SK-N-SH treated with all-trans-retinoic acid at 6 μM for 48 hours (cell line): Measurements from ENCODE around the gene SLC16A4.

Experiments
- ATAC-seq: fragments of 200-7000 bp; cut with Tn5 transposase; 3 replicates; pipeline ENCODE4 v1.9.1; 2020; ENCODE audit warnings: mild to moderate bottlenecking, moderate library complexity
- ARNTL ChIP-seq: fragments of 450-650 bp; formaldehyde crosslinking; IDR thresholded peaks from 2 replicates; pipeline ENCODE4 v1.5.0; 2020; ENCODE audit warnings: low read depth, mild to moderate bottlenecking, moderate library complexity, borderline replicate concordance
- BACH2 ChIP-seq: fragments of 250-450 bp; sonication (Bioruptor Pico); IDR thresholded peaks from 2 replicates; pipeline ENCODE4 v1.9.0; 2021; ENCODE audit warnings: mild to moderate bottlenecking, borderline replicate concordance
- CSDC2 ChIP-seq: fragments of 250-450 bp; sonication (Bioruptor Pico); IDR thresholded peaks from 2 replicates; pipeline ENCODE4 v1.5.0; 2020; ENCODE audit warnings: mild to moderate bottlenecking, moderate library complexity
- ESRRG ChIP-seq: fragments of 250-450 bp; sonication (Bioruptor Pico); IDR thresholded peaks from 2 replicates; pipeline ENCODE4 v1.6.1; 2021; ENCODE audit warnings: mild to moderate bottlenecking
- GLIS3 ChIP-seq: fragments of 250-450 bp; sonication (Bioruptor Pico); IDR thresholded peaks from 2 replicates; pipeline ENCODE4 v1.5.0; 2020; ENCODE audit warnings: mild to moderate bottlenecking, moderate library complexity
- ISL1 ChIP-seq: fragments of 250-450 bp; sonication (Bioruptor Pico); IDR thresholded peaks from 2 replicates; pipeline ENCODE4 v2.1.2; 2022; ENCODE audit warnings: mild to moderate bottlenecking, moderate library complexity
- OSR1 ChIP-seq: fragments of 250-450 bp; sonication (Bioruptor Pico); IDR thresholded peaks from 2 replicates; pipeline ENCODE4 v1.8.0; 2022; ENCODE audit warnings: moderate library complexity, mild to moderate bottlenecking, inconsistent platforms
- RARB ChIP-seq: fragments of 250-450 bp; sonication (Bioruptor Pico); IDR thresholded peaks from 2 replicates; pipeline ENCODE4 v1.8.0; 2021; ENCODE audit warnings: mild to moderate bottlenecking, moderate library complexity
- SNAI2 ChIP-seq: fragments of 250-450 bp; sonication (Bioruptor Pico); IDR thresholded peaks from 2 replicates; pipeline ENCODE4 v1.5.0; 2020; ENCODE audit warnings: mild to moderate bottlenecking, moderate library complexity
- TCF4 ChIP-seq: fragments of 250-450 bp; sonication (Bioruptor Pico); IDR thresholded peaks from 2 replicates; pipeline ENCODE4 v1.8.0; 2021; ENCODE audit warnings: mild to moderate bottlenecking, moderate library complexity, borderline replicate concordance
- TOX ChIP-seq: fragments of 250-450 bp; sonication (Bioruptor Pico); IDR thresholded peaks from 2 replicates; pipeline ENCODE4 v1.8.0; 2021; ENCODE audit warnings: mild to moderate bottlenecking, moderate library complexity, borderline replicate concordance
- ZC3H10 ChIP-seq: fragments of 250-450 bp; sonication (Bioruptor Pico); IDR thresholded peaks from 2 replicates; pipeline ENCODE4 v1.5.1; 2021; ENCODE audit warnings: mild to moderate bottlenecking, moderate library complexity
- ZFP3 ChIP-seq: fragments of 250-450 bp; sonication (Bioruptor Pico); IDR thresholded peaks from 2 replicates; pipeline ENCODE4 v1.5.0; 2020; ENCODE audit warnings: mild to moderate bottlenecking, moderate library complexity
- ZFP30 ChIP-seq: fragments of 450-650 bp; formaldehyde crosslinking; IDR thresholded peaks from 2 replicates; pipeline ENCODE4 v1.5.0; 2022; ENCODE audit warnings: mild to moderate bottlenecking, moderate library complexity
- ZNF565 ChIP-seq: fragments of 450-650 bp; formaldehyde crosslinking; conservative IDR thresholded peaks from 2 replicates; pipeline ENCODE4 v1.5.0; 2020; ENCODE audit warnings: low read depth, mild to moderate bottlenecking, moderate library complexity
- ZNF70 ChIP-seq: fragments of 450-650 bp; formaldehyde crosslinking; IDR thresholded peaks from 2 replicates; pipeline ENCODE4 v1.5.0; 2020; ENCODE audit warnings: mild to moderate bottlenecking, moderate library complexity
- ZNF8 ChIP-seq: fragments of 450-650 bp; formaldehyde crosslinking; IDR thresholded peaks from 2 replicates; pipeline ENCODE4 v1.5.0; 2020; ENCODE audit warnings: mild to moderate bottlenecking, moderate library complexity
- TF ChIP-seq, protein P1 (sequence below): fragments of 250-450 bp; sonication (Bioruptor Pico); IDR thresholded peaks from 2 replicates; pipeline ENCODE4 v1.5.0; 2020; ENCODE audit warnings: mild to moderate bottlenecking, moderate library complexity
- TF ChIP-seq, protein P2 (sequence below): fragments of 250-450 bp; sonication (Bioruptor Pico); IDR thresholded peaks from 2 replicates; pipeline ENCODE4 v1.5.1; 2021; ENCODE audit warnings: mild to moderate bottlenecking, moderate library complexity
- TF ChIP-seq, protein P3 (sequence below): fragments of 250-450 bp; sonication (Bioruptor Pico); IDR thresholded peaks from 2 replicates; pipeline ENCODE4 v1.8.0; 2020; ENCODE audit warnings: mild to moderate bottlenecking, moderate library complexity, borderline replicate concordance
- TF ChIP-seq, protein P4 (sequence below): fragments of 250-450 bp; sonication (Bioruptor Pico); IDR thresholded peaks from 2 replicates; pipeline ENCODE4 v1.8.0; 2021; ENCODE audit warnings: low read depth, mild to moderate bottlenecking, moderate library complexity, borderline replicate concordance

The SLC16A4 gene

DNA sequence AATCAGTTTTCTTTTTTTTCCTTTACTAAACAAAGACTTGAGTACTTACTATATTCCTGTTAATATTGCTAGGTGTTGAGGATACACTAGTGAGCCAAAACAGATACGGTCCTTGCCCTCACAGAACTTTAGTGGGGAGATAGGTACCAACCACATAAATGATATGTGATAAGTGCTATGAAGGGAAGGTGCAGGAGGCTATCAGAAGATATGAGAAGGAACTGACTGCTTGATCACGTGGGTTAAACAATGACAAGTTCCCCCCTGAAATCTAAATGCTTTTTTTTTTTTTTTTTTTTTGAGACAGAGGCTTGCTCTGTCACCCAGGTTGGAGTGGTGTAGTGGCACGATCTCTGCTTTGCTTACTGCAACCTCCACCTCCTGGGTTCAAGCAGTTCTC lies 26.6 kb downstream of the SLC16A4 start (continued):
- TF ChIP-seq ZNF8 (CRISPR knock-in tag): no peak
- TF ChIP-seq BACH2 (CRISPR knock-in tag): no peak
- TF ChIP-seq ZC3H10 (CRISPR knock-in tag): no peak
- TF ChIP-seq, protein P1, sequence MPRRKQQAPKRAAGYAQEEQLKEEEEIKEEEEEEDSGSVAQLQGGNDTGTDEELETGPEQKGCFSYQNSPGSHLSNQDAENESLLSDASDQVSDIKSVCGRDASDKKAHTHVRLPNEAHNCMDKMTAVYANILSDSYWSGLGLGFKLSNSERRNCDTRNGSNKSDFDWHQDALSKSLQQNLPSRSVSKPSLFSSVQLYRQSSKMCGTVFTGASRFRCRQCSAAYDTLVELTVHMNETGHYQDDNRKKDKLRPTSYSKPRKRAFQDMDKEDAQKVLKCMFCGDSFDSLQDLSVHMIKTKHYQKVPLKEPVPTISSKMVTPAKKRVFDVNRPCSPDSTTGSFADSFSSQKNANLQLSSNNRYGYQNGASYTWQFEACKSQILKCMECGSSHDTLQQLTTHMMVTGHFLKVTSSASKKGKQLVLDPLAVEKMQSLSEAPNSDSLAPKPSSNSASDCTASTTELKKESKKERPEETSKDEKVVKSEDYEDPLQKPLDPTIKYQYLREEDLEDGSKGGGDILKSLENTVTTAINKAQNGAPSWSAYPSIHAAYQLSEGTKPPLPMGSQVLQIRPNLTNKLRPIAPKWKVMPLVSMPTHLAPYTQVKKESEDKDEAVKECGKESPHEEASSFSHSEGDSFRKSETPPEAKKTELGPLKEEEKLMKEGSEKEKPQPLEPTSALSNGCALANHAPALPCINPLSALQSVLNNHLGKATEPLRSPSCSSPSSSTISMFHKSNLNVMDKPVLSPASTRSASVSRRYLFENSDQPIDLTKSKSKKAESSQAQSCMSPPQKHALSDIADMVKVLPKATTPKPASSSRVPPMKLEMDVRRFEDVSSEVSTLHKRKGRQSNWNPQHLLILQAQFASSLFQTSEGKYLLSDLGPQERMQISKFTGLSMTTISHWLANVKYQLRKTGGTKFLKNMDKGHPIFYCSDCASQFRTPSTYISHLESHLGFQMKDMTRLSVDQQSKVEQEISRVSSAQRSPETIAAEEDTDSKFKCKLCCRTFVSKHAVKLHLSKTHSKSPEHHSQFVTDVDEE (CRISPR knock-in tag): no peak
- TF ChIP-seq, all 23 proteins: peak for 0

DNA sequence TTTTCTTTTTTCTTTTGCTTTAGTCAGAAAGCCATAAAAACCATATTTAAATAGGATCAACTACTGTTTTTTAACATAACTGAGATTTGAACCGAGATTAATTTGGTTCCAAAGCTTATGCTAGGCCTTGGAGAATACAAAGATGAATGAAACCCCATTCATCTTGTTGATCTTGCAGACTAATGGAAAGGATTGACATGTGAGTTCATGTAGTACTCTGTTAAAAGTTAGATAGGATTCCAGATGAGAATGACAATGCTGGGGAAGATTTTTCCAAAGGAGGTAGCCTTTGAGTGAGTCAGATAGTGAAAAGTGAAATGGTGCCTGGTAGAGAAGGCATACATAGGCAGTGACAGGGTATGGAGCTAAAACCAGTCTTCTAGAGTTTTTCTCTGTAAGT lies 29.0 kb downstream of the SLC16A4 start:
- TF ChIP-seq OSR1: no peak
- no peak for TF ChIP-seq ZNF70
- TF ChIP-seq ISL1 (CRISPR knock-in tag): no peak
- TF ChIP-seq RARB (CRISPR knock-in tag): no peak
- TF ChIP-seq GLIS3 (CRISPR knock-in tag): no peak
- no peak for TF ChIP-seq BACH2 (CRISPR knock-in tag)
- TF ChIP-seq CSDC2 (CRISPR knock-in tag): no peak
- TF ChIP-seq ZNF8 (CRISPR knock-in tag): no peak
- TF ChIP-seq ARNTL (CRISPR knock-in tag): no peak
- no peak for TF ChIP-seq ZFP30
- TF ChIP-seq, protein P2, sequence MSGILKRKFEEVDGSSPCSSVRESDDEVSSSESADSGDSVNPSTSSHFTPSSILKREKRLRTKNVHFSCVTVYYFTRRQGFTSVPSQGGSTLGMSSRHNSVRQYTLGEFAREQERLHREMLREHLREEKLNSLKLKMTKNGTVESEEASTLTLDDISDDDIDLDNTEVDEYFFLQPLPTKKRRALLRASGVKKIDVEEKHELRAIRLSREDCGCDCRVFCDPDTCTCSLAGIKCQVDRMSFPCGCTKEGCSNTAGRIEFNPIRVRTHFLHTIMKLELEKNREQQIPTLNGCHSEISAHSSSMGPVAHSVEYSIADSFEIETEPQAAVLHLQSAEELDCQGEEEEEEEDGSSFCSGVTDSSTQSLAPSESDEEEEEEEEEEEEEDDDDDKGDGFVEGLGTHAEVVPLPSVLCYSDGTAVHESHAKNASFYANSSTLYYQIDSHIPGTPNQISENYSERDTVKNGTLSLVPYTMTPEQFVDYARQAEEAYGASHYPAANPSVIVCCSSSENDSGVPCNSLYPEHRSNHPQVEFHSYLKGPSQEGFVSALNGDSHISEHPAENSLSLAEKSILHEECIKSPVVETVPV (CRISPR knock-in tag): no peak
- TF ChIP-seq, protein P1 (CRISPR knock-in tag): no peak
- TF ChIP-seq ZNF565 (CRISPR knock-in tag): no peak
- no peak for TF ChIP-seq ZFP3 (CRISPR knock-in tag)
- TF ChIP-seq TOX (CRISPR knock-in tag): no peak
- no peak for TF ChIP-seq TCF4
- no peak for TF ChIP-seq SNAI2 (CRISPR knock-in tag)
- TF ChIP-seq, protein P3, sequence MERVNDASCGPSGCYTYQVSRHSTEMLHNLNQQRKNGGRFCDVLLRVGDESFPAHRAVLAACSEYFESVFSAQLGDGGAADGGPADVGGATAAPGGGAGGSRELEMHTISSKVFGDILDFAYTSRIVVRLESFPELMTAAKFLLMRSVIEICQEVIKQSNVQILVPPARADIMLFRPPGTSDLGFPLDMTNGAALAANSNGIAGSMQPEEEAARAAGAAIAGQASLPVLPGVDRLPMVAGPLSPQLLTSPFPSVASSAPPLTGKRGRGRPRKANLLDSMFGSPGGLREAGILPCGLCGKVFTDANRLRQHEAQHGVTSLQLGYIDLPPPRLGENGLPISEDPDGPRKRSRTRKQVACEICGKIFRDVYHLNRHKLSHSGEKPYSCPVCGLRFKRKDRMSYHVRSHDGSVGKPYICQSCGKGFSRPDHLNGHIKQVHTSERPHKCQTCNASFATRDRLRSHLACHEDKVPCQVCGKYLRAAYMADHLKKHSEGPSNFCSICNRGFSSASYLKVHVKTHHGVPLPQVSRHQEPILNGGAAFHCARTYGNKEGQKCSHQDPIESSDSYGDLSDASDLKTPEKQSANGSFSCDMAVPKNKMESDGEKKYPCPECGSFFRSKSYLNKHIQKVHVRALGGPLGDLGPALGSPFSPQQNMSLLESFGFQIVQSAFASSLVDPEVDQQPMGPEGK (CRISPR knock-in tag): no peak
- no peak for TF ChIP-seq ESRRG (CRISPR knock-in tag)
- TF ChIP-seq, protein P4, sequence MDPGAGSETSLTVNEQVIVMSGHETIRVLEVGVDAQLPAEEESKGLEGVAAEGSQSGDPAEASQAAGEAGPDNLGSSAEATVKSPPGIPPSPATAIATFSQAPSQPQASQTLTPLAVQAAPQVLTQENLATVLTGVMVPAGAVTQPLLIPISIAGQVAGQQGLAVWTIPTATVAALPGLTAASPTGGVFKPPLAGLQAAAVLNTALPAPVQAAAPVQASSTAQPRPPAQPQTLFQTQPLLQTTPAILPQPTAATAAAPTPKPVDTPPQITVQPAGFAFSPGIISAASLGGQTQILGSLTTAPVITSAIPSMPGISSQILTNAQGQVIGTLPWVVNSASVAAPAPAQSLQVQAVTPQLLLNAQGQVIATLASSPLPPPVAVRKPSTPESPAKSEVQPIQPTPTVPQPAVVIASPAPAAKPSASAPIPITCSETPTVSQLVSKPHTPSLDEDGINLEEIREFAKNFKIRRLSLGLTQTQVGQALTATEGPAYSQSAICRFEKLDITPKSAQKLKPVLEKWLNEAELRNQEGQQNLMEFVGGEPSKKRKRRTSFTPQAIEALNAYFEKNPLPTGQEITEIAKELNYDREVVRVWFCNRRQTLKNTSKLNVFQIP (CRISPR knock-in tag): no peak
- no peak for ATAC-seq

DNA sequence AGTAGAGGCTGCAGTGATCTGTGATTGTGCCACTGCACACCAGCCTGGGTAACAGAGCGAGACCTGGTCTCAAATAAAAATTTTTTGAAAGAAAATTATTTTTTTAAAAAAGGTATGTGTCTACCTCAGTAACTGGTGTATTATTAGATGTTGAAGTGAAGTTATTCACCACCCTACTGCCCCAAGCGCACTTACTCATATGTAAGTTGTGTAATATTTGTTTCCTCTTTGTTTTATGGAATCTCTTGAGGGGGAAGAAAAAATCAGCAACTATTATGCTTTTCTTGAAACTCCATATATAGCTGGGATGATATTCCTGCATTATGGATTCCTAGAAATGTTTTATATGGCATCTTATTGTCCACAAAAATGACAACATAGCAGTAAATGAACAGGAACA lies 30.4 kb downstream of the SLC16A4 start:
- no peak for ATAC-seq
- TF ChIP-seq TOX (CRISPR knock-in tag) (no peak), BACH2 (CRISPR knock-in tag) (no peak), ZNF565 (CRISPR knock-in tag) (no peak), CSDC2 (CRISPR knock-in tag) (no peak), ZC3H10 (CRISPR knock-in tag) (no peak), ZFP3 (CRISPR knock-in tag) (no peak), TCF4 (no peak)
- TF ChIP-seq, protein P4 (CRISPR knock-in tag): no peak
- TF ChIP-seq, protein P3 (CRISPR knock-in tag): no peak
- TF ChIP-seq, all 23 proteins: peak for 0
